VCaP (cell line): Measurements from ENCODE around the gene MSL1.

ENCODE experiments used
- H3K27ac ChIP-seq: fragments of 450-650 bp; 2 replicates; pipeline ENCODE4 v1.5.1; 2017
- CTCF ChIP-seq: fragments of 450-650 bp; conservative IDR thresholded peaks from 2 replicates; pipeline ENCODE4 v1.5.1; 2017; ENCODE audit warnings: mild to moderate bottlenecking, moderate library complexity

MSL1 gene

DNA sequence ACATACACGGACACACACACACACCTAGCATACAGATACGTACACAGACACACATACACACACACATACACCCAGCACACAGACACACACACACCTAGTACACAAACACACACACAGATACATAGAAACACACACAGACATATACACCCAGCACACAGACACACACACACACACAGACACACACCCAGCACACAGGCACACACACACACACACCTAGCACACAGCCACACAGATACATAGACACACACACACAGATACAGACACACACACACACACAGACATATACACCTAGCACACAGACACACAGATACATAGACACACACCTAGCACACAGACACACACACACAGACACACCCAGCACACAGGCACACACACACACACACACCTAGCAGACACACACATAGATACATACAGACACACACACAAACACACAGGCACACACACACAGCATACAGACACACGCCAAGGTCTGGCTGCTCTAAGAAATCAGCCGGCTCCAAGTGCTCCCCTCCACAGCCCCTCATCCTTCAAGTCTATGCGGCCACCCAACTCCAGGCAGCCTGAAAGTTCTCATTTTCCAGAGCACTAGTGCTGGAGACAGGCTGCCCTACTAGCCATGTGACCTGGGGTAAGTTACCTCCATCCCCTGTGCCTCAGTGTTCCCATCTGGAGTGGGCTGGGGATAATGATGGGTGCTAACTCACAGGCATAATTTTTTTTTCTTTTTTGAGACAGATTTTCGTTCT is 34.5 kb upstream of the MSL1 start:
- no peak for TF ChIP-seq CTCF
- H3K27ac ChIP-seq: no peak overlapping the region

DNA sequence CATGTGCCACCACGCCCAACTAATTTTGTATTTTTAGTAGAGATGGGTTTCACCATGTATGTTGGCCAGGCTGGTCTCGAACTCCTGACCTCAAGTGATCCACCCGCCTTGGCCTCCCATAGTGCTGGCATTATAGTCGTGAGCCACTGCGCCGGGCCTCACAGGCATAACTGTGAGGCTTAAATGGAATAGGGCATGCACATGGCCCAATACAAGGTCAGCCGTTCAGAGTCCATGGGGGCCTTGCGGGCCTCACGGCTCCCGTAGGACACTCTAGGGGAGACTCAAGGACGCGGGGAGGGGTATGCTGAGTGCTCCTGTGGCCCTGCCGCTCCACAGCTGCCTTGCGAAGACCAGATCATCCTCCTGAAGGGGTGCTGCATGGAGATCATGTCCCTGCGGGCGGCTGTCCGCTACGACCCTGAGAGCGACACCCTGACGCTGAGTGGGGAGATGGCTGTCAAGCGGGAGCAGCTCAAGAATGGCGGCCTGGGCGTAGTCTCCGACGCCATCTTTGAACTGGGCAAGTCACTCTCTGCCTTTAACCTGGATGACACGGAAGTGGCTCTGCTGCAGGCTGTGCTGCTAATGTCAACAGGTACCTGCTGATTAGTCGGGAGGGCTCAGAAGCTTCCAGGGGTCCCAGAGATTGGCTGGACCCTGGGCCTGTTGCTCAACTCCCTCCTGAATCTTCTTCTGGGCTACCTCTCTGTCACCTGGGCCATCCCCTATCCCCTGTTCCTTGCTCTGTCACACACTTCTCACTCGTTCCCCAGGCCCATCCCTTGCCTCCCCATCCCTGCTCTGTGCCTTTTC is 33.7 kb upstream of the MSL1 start:
- no peak for TF ChIP-seq CTCF
- no peak overlapping the region for H3K27ac ChIP-seq

DNA sequence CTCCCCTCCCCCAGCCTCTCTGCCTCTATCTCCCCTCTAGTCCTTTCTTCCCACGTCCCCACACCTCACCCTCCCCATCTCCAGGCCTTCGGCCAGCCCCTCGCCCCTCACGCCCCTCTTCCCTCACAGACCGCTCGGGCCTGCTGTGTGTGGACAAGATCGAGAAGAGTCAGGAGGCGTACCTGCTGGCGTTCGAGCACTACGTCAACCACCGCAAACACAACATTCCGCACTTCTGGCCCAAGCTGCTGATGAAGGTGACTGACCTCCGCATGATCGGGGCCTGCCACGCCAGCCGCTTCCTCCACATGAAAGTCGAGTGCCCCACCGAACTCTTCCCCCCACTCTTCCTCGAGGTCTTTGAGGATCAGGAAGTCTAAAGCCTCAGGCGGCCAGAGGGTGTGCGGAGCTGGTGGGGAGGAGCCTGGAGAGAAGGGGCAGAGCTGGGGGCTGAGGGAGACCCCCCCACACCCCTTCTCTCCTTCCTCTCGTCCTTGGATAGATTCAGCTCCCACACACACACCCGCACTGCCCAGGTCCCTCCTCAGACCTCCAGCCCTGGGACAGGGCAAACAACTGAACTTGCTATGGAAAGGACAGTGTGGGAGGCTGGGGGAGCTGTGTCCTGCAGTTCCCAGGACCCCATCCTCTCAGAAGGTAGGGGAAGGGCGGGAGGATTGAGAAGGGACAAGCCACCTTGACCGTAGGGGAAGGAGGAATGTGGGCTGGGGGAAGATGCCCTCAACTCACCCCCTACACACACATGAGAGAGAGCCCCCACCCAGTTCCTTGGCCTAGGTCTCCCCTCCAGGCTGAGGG is 32.5 kb upstream of the MSL1 start:
- no peak overlapping the region for H3K27ac ChIP-seq
- TF ChIP-seq CTCF: no peak

DNA sequence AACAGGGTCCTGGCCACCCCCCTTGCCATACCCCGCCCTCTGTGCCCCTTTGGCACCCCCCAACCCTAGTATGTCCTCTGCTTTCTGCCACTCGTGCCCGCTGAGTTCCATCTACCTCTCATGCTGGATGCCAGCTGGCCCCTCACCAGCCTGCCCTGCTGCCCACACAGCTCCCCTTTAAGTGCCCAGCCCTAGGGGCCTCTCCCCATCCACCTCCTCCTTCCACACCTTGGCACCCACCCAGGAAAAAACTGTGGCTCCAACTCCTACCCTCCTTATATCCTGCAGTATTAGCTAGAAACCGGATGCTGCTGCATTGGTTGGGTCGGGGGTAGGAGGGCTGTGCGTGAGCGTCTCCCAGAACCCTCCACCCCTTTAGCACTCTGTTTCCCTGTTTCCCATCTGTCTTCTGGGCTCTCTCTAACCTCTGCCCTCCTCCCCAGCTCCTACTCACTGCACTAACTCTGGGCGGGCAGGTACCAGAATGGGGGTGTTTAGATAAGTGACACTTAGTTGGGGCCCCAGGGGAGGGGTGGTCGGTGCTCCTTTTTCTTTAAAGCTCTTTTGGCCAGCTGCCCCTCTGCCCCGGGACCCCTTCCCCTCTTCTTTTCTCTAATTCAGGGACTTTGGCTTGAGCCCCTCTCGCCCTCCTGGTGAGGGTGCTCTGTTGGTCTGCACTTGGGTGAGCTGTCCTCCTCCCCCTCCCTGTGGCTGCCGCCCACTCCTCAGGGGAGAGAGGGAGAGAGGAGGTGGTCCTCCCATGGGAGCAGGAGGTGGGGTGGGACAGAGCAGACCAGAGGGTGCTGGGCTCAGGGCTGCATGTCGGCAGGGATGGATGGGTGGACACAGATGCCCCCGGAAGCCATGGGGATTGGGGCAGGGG is 31.3 kb upstream of the MSL1 start:
- H3K27ac ChIP-seq: no peak overlapping the region
- no peak for TF ChIP-seq CTCF

- no peak overlapping the region for H3K27ac ChIP-seq
Measured at GRCh38 chr17:40091691-40092397, 29.9 kb upstream of the MSL1 start.

More at GRCh38 chr17:40091691-40092397, 29.9 kb upstream of the MSL1 start:
- TF ChIP-seq CTCF: no peak
